Esophagus (tissue), 2 donors: ENCODE data around the gene PPM1D. TPM values are rescaled to one million over a fixed set of nuclear protein-coding genes. Genes with fewer than 3 reads are reported as not detected.
"Not testable (repeated sequence)": the region's sequence is repeated elsewhere in the genome, so short reads cannot be mapped to it uniquely, and the experiment has no call there.

Experiments
- H3K27ac ChIP-seq, 2 donors: one replicate each; pipeline ENCODE4 v1.5.1; 2013; ENCODE audit warnings: low read depth in 2 of 2, mild to moderate bottlenecking in 2 of 2, inconsistent platforms in 1 of 2, low read length in 1 of 2, moderate library complexity in 1 of 2
- H3K27me3 ChIP-seq, 2 donors: one replicate each; pipeline ENCODE4 v1.6.1; 2013; ENCODE audit warnings: low read length in 2 of 2, control low read depth in 1 of 2, mild to moderate bottlenecking in 1 of 2; ENCODE audit not compliant: insufficient read depth in 2 of 2, control insufficient read depth in 1 of 2
- H3K36me3 ChIP-seq, 2 donors: one replicate each; pipeline ENCODE4 v1.6.1; 2013; ENCODE audit warnings: low read length in 1 of 2; ENCODE audit not compliant: control insufficient read depth in 2 of 2, insufficient read depth in 2 of 2
- H3K4me1 ChIP-seq, 2 donors: one replicate each; pipeline ENCODE4 v1.6.1; 2013; ENCODE audit warnings: low read length in 1 of 2; ENCODE audit not compliant: control insufficient read depth in 2 of 2, insufficient read depth in 2 of 2
- H3K4me3 ChIP-seq, 2 donors: one replicate each; pipeline ENCODE4 v1.5.1; 2013; ENCODE audit warnings: low read length in 2 of 2, mild to moderate bottlenecking in 2 of 2, low read depth in 1 of 2, moderate library complexity in 1 of 2
- H3K9me3 ChIP-seq, 2 donors: one replicate each; pipeline ENCODE4 v1.6.1; 2013; ENCODE audit warnings: mild to moderate bottlenecking in 2 of 2, low read depth in 1 of 2, low read length in 1 of 2, moderate library complexity in 1 of 2; ENCODE audit not compliant: control insufficient read depth in 2 of 2, insufficient read depth in 1 of 2
- WGBS, 2 donors: extraction: QIAGEN DNeasy Blood & Tissue Kit; methylation state at CpG; one replicate each; pipeline ENCODE4 v1.1.7; 2013; 5-methylcytosine and 5-hydroxymethylcytosine counted together
- polyA plus RNA-seq, 2 donors: library from polyadenylated mRNA; stranded (reverse); fragments of 200-250 nt; gene quantifications; one replicate each; pipeline ENCODE4 v1.2.3, GENCODE V29; 2013
- donor health status: healthy with polysubstance abuse.
- donor health status: Bipolar disorder and iron deficiency.

PPM1D gene
- polyA plus RNA-seq, 2 donors: 3.3 to 5.1 TPM

- Histone ChIP-seq H3K4me1 (no peaks in the 10 kb centered on the region), H3K36me3 (no peaks in the 10 kb centered on the region), H3K9me3 (no peaks in the 10 kb centered on the region), H3K27ac (peak overlapping the region; percentile 94 to 99), H3K27me3 (no peaks in the 10 kb centered on the region), H3K4me3 (peak overlapping the region; percentile 93 to 99)
- WGBS, 2 donors: 0 to 1% methylated on average over 14 of the region's 14 CpGs
Measured at GRCh38 chr17:60601447-60602384, 1.7 kb downstream of the PPM1D start.

- Histone ChIP-seq H3K9me3 (no peaks in the 10 kb centered on the region), H3K36me3 (no peaks in the 10 kb centered on the region), H3K4me3 (peak overlapping the region; percentile 24 to 99), H3K4me1 (no peaks in the 10 kb centered on the region), H3K27ac (peak overlapping the region in 1 of 2 donors; percentile 73), H3K27me3 (no peaks in the 10 kb centered on the region)
- 12 to 14% methylated on average over 12 of the region's 12 CpGs for WGBS, 2 donors
Measured at GRCh38 chr17:60602385-60602742, 2.4 kb downstream of the PPM1D start.

- H3K36me3 ChIP-seq: no peaks in the 10 kb centered on the region
- no peaks in the 10 kb centered on the region for H3K9me3 ChIP-seq
- H3K27me3 ChIP-seq: no peaks in the 10 kb centered on the region
- WGBS, 2 donors: 0 to 8% methylated on average over 1 of the region's 1 CpG
- H3K4me3 ChIP-seq: peak overlapping the region in 1 of 2 donors; percentile 99
- H3K27ac ChIP-seq: no peak overlapping the region
- H3K4me1 ChIP-seq: no peaks in the 10 kb centered on the region
Measured at GRCh38 chr17:60602871-60603270, 2.9 kb downstream of the PPM1D start.

GRCh38 chr17:60603477-60603876 is 3.5 kb downstream of the PPM1D start:
- not testable (repeated sequence) for H3K9me3 ChIP-seq, H3K27ac ChIP-seq, H3K4me3 ChIP-seq, H3K27me3 ChIP-seq, H3K4me1 ChIP-seq, H3K36me3 ChIP-seq
- WGBS, 2 donors: 85 to 86% methylated on average over 10 of the region's 10 CpGs

- Histone ChIP-seq H3K27ac (peak overlapping the region in 1 of 2 donors; percentile 15), H3K4me1 (no peaks in the 10 kb centered on the region)
Measured at GRCh38 chr17:60604686-60605334, 4.8 kb downstream of the PPM1D start.

GRCh38 chr17:60606036-60606435 is 6.0 kb downstream of the PPM1D start:
- Histone ChIP-seq H3K4me1 (no peaks in the 10 kb centered on the region), H3K27me3 (no peaks in the 10 kb centered on the region), H3K4me3 (no peak overlapping the region), H3K27ac (no peak overlapping the region), H3K36me3 (no peaks in the 10 kb centered on the region), H3K9me3 (no peaks in the 10 kb centered on the region)

More at GRCh38 chr17:60604686-60605334, 4.8 kb downstream of the PPM1D start:
- H3K4me3 ChIP-seq: no peak overlapping the region
- no peaks in the 10 kb centered on the region for H3K9me3 ChIP-seq
- H3K27me3 ChIP-seq: no peaks in the 10 kb centered on the region
- WGBS, 2 donors: 79% methylated on average over 5 of the region's 5 CpGs
- no peaks in the 10 kb centered on the region for H3K36me3 ChIP-seq

GRCh38 chr17:60610473-60610872 is 10.5 kb downstream of the PPM1D start:
- no peak overlapping the region for H3K27ac ChIP-seq
- 65% methylated on average over 2 of the region's 2 CpGs for WGBS, 2 donors
- no peaks in the 10 kb centered on the region for H3K4me1 ChIP-seq

GRCh38 chr17:60611321-60611720 is 11.3 kb downstream of the PPM1D start:
- H3K9me3 ChIP-seq, H3K27ac ChIP-seq, H3K4me3 ChIP-seq, H3K4me1 ChIP-seq, H3K36me3 ChIP-seq, H3K27me3 ChIP-seq: not testable (repeated sequence)
- 95% methylated on average over 5 of the region's 5 CpGs for WGBS, 2 donors

More at GRCh38 chr17:60610473-60610872, 10.5 kb downstream of the PPM1D start:
- Histone ChIP-seq H3K9me3 (no peaks in the 10 kb centered on the region), H3K36me3 (no peaks in the 10 kb centered on the region), H3K4me3 (no peak overlapping the region), H3K27me3 (no peaks in the 10 kb centered on the region)

- H3K36me3 ChIP-seq: no peaks in the 10 kb centered on the region
- 98% methylated on average over 18 to 19 of the region's 19 CpGs for WGBS, 2 donors
- H3K9me3 ChIP-seq: no peaks in the 10 kb centered on the region
- no peak overlapping the region for H3K4me3 ChIP-seq
- no peaks in the 10 kb centered on the region for H3K4me1 ChIP-seq
- no peaks in the 10 kb centered on the region for H3K27me3 ChIP-seq
- no peak overlapping the region for H3K27ac ChIP-seq
Measured at GRCh38 chr17:60613325-60613724, 13.3 kb downstream of the PPM1D start.
